IPS-18c (cell line): ENCODE data around the gene GDPD4.

Experiments
- H3K4me3 ChIP-seq: 2 replicates; pipeline ENCODE4 v1.7.0; 2013; ENCODE audit warnings: low read depth, mild to moderate bottlenecking, low read length, moderate library complexity; ENCODE audit not compliant: insufficient read depth
- H3K9me3 ChIP-seq: one replicate; pipeline ENCODE4 v1.6.1; 2013; ENCODE audit warnings: mild to moderate bottlenecking, low read length, moderate library complexity; ENCODE audit not compliant: control insufficient read depth, insufficient read depth

The GDPD4 gene

DNA sequence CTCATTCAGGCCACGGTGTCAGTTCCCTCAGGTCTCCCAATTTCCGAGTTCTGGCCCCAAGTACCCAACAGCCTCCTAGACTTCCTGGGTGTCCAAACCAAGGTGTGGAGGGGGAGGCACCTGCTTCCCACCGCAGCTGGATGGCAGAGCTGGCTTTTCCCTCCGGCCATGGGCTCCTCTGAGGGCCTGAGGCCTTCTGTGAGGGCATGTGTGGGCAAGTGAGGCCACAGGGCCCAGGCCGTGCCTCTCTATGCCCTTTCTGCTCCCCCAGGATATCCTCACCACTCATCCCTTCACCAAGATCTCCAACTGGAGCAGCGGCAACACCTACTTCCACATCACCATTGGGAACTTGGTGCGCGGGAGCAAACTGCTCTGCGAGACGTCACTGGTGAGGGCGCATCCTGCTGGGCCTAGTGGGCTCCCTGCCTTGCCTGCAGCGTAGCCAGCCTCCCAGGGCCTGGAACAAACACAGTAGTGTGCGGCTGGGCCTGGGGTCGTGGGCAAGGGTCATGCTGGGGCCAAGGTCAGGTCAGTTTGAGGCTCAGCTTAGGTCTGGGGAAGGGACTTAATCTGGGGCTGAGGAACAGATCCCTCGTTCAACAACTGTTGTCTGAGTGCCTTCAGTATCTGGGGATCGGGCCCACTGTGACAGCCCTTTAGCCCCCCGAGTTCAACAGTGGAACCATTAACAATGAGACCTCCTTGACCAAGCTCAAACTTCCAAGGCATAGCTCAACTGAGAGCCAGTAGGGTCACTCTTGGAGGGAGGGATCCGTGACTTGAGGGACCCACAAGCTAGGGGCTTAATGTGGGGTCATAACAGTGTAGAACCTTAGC is 87.7 kb downstream of the GDPD4 start:
- Histone ChIP-seq H3K4me3 (no peak overlapping the region), H3K9me3 (no peaks in the 10 kb centered on the region)

DNA sequence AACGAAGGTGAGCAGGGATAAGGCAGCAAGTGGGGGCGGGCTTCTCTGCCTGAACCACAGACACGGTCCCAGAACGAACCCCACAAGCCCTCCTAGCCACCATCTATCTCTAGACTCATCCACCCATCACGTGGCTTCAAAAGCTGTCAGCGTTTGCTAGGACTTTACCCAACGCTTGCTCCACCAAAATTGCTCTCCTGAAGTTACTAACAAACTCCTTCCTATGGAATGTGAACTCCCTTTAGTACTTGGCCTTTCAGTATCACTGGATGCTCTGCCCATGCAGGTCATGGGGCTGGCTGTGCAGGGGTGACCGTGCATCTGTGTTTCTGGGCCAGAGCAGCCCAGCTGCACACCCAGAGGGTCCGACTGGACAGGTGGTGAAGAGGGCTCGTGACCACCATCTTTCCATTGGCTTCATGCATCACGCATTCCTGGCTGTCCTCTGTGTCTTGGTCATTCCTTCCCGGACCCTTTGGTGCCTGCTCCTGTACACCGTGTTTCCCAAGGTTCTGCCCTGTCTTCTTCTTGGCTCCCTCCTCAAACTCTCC is 88.4 kb downstream of the GDPD4 start:
- no peak overlapping the region for H3K4me3 ChIP-seq
- no peaks in the 10 kb centered on the region for H3K9me3 ChIP-seq

DNA sequence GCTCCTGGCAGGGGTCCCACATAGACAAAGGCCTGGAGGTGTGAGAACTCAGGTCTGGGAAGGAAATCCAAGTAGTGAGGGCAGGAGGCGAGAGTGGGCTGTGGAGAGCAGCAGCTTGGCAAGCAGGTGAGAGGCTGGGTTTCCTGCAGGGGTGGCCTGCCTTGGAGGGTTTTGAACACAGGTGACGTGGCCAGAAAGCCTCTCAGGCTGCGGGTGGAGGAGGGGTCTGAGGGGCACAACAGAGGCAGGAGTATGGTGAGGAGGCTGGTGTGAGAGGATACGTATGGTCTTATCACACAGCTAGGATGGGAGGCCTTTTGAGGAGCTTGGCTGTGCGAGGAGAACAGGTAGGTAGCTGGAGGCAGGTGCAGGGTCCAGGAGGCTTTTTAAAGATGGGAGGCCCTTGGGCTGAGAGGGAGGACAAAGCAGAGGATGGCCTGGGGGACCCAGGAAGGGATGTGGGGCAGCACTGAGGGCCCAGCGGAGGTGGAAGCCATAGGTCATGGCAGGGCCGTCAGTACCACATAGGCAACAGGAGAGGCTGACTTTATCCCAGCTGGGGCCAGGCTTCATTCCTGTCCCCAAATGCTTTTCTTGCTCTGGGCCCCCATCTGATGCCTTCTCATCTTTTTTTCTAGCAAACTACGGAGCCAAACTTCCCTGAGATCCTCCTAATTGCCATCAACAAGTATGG is 89.0 kb downstream of the GDPD4 start:
- H3K9me3 ChIP-seq: no peaks in the 10 kb centered on the region
- no peak overlapping the region for H3K4me3 ChIP-seq

DNA sequence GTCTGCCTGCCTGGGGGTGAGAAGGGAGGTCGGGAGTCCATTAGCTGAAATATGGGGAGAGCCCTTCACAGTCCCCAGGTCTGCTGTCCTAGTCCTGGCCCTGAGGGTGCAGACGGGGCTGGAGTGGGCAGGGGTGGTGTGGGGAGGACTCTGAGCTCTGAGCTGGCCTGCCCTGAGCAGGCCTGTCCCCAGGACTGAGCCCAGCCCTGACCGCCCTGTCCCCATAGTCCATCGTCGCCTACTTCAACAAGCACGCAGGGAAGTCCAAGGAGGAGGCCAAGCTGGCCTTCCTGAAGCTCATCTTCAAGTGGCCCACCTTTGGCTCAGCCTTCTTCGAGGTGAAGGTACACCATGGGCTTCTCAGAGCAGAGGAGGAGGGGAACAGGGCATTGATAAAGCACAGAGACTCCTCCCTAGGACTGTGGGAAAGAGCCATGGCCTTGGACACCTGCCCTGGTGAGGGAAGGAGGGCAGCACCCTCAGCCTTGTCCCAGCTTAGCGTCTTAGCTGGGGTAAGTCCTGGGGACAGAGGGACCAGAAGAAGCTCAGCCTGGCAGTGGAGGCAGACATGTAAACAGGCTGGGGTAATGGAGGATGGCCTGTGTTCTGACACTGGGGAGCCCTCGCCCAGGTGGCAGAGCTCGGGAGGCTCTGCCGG is 89.8 kb downstream of the GDPD4 start:
- H3K9me3 ChIP-seq: no peaks in the 10 kb centered on the region
- H3K4me3 ChIP-seq: no peak overlapping the region

DNA sequence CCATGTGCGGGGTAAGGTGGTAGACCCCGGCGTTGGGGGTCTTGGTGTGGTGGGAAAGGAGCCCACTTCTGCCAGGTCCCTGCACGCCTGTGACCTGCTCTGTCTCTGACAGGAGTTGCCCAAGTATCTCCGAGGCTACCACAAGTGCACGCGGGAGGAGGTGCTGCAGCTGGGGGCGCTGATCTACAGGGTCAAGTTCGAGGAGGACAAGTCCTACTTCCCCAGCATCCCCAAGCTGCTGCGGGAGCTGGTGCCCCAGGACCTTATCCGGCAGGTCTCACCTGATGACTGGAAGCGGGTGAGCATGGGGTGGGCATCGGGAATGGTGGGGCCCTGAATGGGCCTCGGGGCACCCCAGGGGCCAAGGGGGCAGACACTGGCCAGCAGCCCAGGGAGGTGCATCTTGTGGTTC is 90.4 kb downstream of the GDPD4 start:
- H3K9me3 ChIP-seq: no peaks in the 10 kb centered on the region
- H3K4me3 ChIP-seq: no peak overlapping the region

DNA sequence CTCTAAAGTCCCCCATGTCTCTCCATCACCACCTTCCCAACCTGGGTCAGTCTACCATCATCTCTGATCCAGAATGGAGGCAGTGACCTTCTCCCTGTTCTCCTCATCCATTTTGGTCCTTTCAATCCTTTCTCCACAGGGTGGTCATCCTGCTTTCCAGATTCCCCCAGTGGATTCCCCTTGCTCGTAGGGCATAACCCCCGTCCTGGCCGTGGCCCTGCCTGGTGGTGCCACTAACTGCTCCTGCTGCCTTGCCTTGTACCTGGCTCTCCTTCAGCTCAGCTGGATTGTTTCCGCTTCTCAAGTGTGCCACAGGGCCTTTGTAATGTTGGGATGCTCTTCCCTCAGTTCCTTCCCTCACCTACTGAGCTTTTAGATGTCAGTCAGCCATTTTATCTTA is 91.8 kb downstream of the GDPD4 start:
- Histone ChIP-seq H3K9me3 (no peaks in the 10 kb centered on the region), H3K4me3 (no peak overlapping the region)

DNA sequence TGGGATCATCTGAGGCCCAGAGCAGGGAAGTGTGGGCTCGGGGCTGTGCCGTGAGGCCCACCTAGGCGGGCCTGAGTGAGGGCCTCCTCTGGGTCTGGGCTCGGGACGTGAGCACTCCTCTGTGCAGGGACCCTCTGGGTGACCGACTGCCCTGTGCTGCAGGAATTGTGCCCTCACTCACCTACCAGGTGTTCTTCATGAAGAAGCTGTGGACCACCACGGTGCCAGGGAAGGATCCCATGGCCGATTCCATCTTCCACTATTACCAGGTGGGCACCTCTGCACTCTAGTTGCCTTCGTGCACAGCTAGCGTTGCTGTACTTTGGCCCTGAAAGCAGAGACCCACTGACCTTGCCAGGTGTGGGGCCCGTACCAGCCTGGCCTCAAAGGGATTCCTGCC is 93.0 kb downstream of the GDPD4 start:
- H3K9me3 ChIP-seq: no peaks in the 10 kb centered on the region
- H3K4me3 ChIP-seq: no peak overlapping the region

DNA sequence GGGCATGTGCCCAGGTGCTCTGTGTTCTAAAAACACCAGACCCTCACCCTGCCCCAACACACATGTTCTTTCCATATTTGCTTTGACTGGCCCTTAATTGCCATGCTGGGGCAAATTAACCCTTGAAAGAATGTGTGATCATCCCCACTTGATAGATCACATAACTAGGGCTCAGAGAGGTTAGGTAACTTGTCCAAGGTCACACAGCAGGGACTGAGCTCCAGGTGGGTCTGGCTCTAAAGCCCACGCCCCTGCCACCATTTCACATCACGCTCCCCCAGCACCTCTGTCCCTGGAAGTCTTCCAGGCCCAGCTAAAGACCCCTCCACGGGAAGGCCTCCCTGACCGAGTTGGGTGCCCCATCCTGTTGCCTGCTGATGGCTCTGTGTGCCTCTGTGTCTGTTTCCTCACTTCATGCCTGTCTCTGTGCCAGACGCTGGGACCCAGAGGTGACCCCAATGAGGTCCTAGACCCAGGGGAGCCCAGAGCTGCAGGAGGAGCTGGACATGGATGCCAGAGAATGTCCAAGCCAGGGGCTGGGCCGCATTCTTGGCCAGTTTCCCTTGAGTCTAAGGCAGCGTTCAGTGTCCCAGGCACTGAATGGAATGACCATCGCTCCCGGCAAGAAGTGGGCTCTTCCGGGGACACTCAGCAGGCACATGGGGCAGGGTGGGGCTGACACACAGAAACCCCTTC is 93.7 kb downstream of the GDPD4 start:
- Histone ChIP-seq H3K4me3 (no peak overlapping the region), H3K9me3 (no peaks in the 10 kb centered on the region)

DNA sequence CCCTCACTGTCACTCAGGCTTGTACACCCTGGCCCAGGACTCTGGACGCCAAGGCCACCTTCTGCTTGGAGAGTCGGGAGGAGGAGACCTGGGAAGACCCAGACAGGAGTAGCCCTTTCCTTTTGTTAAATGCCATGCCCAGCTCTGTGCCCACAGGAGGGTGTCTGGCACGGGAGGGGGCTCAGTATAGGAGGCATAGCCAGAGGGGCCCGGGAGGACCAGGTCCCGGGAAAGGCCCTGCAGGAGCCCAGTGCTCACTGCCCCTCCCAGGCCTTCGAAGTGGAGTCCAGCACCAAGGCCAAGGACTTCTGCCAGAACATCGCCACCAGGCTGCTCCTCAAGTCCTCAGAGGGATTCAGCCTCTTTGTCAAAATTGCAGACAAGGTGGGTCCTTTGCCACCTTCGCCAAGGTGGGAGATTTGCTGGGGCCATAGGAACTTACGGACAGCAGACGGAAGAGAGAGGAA is 94.4 kb downstream of the GDPD4 start:
- no peak overlapping the region for H3K4me3 ChIP-seq
- H3K9me3 ChIP-seq: no peaks in the 10 kb centered on the region

DNA sequence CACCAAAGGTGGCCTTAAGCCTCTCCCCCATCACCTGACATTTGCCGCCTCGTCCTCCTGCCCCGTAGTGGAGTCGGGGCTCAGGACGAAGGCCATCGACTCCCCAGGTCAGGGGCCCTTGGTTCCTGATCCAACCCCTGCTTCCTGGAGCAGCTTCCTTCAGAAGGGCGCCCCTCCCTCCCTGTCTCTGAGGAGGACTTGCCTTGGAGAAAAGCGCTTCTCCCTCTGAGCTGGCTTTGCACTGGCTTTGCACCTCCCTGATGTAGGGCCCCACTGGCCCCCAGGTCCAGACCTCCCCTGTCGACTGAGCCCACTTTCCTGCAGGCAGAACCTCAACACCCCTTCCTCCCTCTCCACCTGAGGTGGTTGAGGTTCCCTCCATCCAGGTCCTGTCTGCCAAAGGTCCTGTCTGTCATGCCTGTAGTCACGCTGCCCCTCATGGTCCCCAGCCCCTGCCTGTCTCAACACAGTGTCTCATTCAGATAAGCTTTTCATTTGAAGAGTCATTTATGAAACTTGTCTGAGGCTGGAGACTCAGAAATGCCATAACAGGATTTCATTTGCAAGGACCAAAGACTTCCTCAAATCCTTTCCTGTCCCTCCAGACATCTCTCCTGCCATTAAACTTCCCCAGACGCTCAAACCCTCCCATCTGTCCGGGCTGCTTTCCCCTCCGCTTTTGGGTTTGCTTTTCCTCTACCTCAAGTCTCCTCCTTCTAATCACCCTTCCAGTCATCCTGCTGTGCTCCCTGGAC is 95.0 kb downstream of the GDPD4 start:
- Histone ChIP-seq H3K9me3 (no peaks in the 10 kb centered on the region), H3K4me3 (no peak overlapping the region)

DNA sequence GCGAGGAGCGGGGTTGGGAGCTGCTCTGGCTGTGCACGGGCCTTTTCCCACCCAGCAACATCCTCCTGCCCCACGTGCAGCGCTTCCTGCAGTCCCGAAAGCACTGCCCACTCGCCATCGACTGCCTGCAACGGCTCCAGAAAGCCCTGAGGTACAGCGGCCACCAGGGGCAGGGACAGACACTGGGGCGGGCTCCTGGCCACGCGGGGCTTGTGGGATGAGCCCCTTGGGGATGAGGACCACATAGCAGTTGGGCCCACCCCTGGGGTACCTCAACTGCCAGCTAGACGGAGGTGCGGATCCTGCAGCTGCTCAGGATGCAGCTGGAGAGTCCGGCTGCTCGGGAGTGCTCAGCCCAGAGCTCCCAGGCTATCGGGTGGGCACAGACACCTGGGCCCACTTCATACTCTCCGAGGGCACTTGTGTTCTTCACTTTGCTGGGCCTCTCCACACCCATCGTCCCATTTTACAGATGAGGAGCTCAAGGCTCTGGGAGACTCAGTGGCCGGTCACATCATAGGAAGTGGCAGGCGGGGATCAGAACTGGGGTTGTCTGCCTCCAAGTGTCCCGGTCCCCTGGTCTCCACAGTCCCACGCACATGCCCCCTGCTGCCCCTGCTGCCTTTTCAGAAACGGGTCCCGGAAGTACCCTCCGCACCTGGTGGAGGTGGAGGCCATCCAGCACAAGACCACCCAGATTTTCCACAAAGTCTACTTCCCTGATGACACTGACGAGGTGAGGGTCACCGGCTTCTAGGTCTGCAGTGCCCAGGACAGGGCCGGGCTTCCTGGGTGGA is 95.8 kb downstream of the GDPD4 start:
- Histone ChIP-seq H3K9me3 (no peaks in the 10 kb centered on the region), H3K4me3 (no peak overlapping the region)

DNA sequence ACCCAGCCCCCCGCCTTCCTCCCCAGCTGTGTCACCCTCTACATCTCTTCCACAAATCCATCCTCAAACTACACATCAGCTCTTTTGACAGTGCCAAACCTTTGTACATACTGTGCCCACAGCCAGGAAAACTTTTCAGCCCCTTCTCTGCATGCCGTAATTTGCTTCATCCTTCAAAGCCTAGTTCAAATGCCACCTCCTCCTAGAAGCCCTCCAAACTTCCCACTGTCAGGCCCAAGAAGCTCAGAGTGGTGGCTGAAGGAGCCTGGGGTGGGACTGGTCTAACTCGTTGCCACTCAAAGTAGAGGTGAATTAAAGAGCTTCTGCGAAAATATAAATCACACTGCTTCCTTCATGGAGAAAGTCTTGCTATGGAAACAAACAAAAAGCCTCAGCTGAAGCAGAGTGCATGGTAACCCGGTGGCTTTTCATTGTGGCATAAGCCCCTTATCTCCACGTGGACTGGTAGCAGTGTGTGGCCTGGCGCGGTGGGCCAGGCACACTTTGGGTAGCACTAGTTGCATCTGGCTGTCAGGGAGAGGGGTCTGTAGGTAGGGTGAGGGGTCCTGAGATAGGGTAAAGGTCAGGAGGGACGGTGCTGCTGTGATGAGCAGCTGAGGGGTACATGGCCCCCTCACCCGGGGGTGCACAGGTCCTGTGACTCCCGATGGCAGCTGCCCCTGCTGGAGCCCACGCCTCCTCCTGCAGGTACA is 96.6 kb downstream of the GDPD4 start:
- no peaks in the 10 kb centered on the region for H3K9me3 ChIP-seq
- H3K4me3 ChIP-seq: no peak overlapping the region

DNA sequence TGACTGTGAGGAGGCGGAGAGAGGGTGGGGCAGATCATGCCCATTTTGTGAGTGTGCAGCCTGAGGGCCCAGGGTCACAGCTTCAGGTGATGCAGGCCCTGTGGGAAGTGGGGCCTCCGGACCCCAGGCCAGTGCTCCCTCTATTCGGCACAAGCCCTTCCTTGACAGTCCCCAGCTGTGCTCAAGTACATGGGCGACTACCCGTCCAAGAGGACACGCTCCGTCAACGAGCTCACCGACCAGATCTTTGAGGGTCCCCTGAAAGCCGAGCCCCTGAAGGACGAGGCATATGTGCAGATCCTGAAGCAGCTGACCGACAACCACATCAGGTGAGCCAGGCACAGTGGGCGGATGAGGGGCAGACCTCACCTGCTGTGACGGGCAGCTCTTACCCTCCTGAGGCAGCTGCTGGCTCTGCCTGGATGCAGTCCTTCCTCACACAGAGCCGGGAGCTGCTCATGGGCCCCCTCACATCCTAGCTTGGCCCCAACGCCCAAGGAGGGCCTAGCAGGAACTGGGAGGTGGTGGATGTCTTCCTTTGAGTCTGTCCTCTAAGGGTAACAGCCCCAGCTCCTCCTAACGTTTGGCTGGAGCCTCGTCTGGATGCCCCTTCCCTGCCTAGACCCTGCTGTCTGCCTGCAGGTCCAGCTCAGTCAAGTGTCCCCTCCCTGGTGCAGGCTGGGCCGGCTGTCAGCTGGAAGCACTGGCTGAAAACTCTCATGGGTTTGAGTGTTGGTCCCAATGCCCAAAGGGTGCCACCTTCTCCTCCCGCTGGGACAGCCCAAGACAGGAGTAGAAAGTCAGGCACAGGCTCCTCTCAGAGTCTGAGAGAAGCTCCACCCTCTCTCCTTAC is 97.4 kb downstream of the GDPD4 start:
- no peaks in the 10 kb centered on the region for H3K9me3 ChIP-seq
- no peak overlapping the region for H3K4me3 ChIP-seq

DNA sequence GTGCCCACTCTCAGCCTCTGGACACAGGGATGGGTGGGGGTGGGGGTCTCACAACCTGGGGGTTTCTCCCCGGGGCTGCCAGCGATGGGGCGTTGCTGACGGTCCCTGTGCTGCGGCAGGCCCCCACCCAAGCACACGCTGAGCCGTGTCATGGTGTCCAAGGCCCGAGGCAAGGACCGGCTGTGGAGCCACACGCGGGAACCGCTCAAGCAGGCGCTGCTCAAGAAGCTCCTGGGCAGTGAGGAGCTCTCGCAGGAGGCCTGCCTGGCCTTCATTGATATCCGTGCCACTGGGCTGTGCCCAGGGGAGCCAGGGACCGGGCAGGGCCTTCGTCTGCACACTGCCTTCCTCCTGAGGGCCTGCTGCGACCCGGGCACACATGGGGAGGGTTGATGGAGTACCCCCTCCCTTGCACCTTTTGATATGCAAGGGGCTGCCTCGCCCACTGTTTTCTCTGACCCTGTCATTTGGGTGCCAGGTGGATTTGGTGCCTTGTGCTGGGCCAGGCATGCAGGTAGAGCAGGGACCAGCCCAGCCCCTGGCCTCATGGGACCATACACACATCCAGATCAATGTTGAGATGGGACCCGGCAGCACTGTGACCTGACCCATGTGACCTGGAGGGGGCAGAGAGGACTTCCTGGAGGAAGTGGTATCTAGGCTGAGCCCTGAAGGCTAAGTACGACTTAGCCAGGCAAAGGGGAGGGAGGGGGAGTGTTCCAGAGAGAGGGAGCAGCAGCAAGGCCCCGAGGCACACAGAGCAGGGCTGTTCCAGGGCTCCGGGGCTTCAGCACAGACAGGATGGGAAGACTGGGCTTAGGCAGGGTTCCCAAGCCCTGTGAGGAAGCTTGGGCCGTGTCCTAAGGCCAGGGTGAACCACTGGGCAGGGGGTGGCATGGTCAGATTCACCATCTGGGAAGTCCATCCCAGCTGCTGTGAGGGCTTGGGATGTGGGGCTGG is 98.3 kb downstream of the GDPD4 start:
- H3K9me3 ChIP-seq: no peaks in the 10 kb centered on the region
- H3K4me3 ChIP-seq: no peak overlapping the region
